OCI-LY3 (cell line): ENCODE data around the gene SCARB1.

ENCODE experiments used
- H2AFZ ChIP-seq: fragments of 200-600, 300-600 bp; shearing (Covaris generic); 2 replicates; pipeline ENCODE4 v1.6.0; 2014; ENCODE audit warnings: antibody characterized with exemption, low read depth, low read length
- H3K27ac ChIP-seq: fragments of 200-600, 300-600 bp; sonication (generic); 2 replicates; pipeline ENCODE4 v1.5.1; 2014; ENCODE audit warnings: mild to moderate bottlenecking, low read length, moderate library complexity, mixed read lengths
- H3K27me3 ChIP-seq: fragments of 200-600, 300-600 bp; sonication (generic); 2 replicates; pipeline ENCODE4 v1.6.1; 2014; ENCODE audit warnings: low read depth, low read length, mixed read lengths
- H3K36me3 ChIP-seq: fragments of 200-600, 300-600 bp; sonication (generic); replicated peaks from 2 replicates; pipeline ENCODE3; 2014; ENCODE audit warnings: low read depth, low read length, mixed read lengths
- H3K4me1 ChIP-seq: fragments of 300-600, 200-600 bp; sonication (generic); 2 replicates; pipeline ENCODE4 v1.6.1; 2014; ENCODE audit warnings: low read length, mixed read lengths
- H3K4me2 ChIP-seq: fragments of 200-600, 300-600 bp; sonication (generic); 2 replicates; pipeline ENCODE4 v1.6.1; 2014; ENCODE audit warnings: low read length, mixed read lengths
- H3K4me3 ChIP-seq: fragments of 300-600, 200-600 bp; sonication (generic); 2 replicates; pipeline ENCODE4 v1.5.1; 2014; ENCODE audit warnings: antibody characterized with exemption, mild to moderate bottlenecking, low read length, moderate library complexity
- H3K79me2 ChIP-seq: fragments of 300-600, 200-600 bp; shearing (Covaris generic); 2 replicates; pipeline ENCODE4 v1.6.1; 2014; ENCODE audit warnings: mild to moderate bottlenecking, low read length, mixed read lengths
- H3K9ac ChIP-seq: fragments of 300-600, 200-600 bp; shearing (Covaris generic); 2 replicates; pipeline ENCODE4 v1.6.0; 2014; ENCODE audit warnings: mild to moderate bottlenecking, low read length, moderate library complexity
- H3K9me3 ChIP-seq: fragments of 200-600, 300-600 bp; shearing (Covaris generic); 2 replicates; pipeline ENCODE4 v1.6.1; 2014; ENCODE audit warnings: low read length, mixed read lengths; ENCODE audit not compliant: insufficient read depth
- H4K20me1 ChIP-seq: fragments of 200-600, 300-600 bp; sonication (generic); 2 replicates; pipeline ENCODE4 v1.6.1; 2016; ENCODE audit warnings: low read length, mixed read lengths; ENCODE audit not compliant: insufficient read depth
- EZH2phosphoT487 ChIP-seq: fragments of 200-600 bp; shearing (Covaris generic); IDR thresholded peaks from 2 replicates; pipeline ENCODE4 v1.6.1; 2018; ENCODE audit warnings: antibody characterized with exemption, mixed run types, low read depth
- TF ChIP-seq, protein P1 (sequence below): fragments of 200-600, 300-600 bp; sonication (generic); IDR thresholded peaks from 2 replicates; pipeline ENCODE4 v1.5.1; 2014; ENCODE audit warnings: antibody characterized with exemption, low read length, low read depth

The SCARB1 gene

DNA sequence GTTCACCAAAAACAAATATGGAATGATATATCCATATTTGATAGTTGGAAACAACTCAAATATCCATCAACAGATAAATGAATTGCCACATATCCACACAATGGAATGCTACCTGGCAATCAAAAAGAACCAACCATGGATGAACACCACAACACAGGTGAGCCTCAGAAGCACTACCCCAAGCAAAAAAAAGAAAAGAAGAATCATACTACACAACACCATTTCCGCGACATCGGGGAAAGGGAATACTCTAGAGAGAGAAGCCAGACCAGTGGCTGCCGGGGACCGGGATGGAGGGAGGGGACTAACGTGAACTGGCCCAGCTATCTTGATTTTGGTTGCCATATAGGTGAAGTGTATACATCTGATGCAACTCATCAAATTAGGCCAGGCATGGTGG is 41.4 kb downstream of the SCARB1 start:
- Histone ChIP-seq H3K27ac (no peak overlapping the region), H3K9me3 (no peaks in the 10 kb centered on the region), H3K4me1 (no peaks in the 10 kb centered on the region), H3K4me3 (no peak overlapping the region), H3K36me3 (peaks cover 10% of the 10 kb centered on the region), H3K27me3 (no peaks in the 10 kb centered on the region), H3K79me2 (peaks cover 69% of the 10 kb centered on the region), H4K20me1 (peaks cover 26% of the 10 kb centered on the region), H3K4me2 (no peak overlapping the region), H3K9ac (no peak overlapping the region), H2AFZ (no peak overlapping the region)
- TF ChIP-seq, protein P1, sequence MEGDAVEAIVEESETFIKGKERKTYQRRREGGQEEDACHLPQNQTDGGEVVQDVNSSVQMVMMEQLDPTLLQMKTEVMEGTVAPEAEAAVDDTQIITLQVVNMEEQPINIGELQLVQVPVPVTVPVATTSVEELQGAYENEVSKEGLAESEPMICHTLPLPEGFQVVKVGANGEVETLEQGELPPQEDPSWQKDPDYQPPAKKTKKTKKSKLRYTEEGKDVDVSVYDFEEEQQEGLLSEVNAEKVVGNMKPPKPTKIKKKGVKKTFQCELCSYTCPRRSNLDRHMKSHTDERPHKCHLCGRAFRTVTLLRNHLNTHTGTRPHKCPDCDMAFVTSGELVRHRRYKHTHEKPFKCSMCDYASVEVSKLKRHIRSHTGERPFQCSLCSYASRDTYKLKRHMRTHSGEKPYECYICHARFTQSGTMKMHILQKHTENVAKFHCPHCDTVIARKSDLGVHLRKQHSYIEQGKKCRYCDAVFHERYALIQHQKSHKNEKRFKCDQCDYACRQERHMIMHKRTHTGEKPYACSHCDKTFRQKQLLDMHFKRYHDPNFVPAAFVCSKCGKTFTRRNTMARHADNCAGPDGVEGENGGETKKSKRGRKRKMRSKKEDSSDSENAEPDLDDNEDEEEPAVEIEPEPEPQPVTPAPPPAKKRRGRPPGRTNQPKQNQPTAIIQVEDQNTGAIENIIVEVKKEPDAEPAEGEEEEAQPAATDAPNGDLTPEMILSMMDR, result no peak
- TF ChIP-seq EZH2phosphoT487, result no peak

DNA sequence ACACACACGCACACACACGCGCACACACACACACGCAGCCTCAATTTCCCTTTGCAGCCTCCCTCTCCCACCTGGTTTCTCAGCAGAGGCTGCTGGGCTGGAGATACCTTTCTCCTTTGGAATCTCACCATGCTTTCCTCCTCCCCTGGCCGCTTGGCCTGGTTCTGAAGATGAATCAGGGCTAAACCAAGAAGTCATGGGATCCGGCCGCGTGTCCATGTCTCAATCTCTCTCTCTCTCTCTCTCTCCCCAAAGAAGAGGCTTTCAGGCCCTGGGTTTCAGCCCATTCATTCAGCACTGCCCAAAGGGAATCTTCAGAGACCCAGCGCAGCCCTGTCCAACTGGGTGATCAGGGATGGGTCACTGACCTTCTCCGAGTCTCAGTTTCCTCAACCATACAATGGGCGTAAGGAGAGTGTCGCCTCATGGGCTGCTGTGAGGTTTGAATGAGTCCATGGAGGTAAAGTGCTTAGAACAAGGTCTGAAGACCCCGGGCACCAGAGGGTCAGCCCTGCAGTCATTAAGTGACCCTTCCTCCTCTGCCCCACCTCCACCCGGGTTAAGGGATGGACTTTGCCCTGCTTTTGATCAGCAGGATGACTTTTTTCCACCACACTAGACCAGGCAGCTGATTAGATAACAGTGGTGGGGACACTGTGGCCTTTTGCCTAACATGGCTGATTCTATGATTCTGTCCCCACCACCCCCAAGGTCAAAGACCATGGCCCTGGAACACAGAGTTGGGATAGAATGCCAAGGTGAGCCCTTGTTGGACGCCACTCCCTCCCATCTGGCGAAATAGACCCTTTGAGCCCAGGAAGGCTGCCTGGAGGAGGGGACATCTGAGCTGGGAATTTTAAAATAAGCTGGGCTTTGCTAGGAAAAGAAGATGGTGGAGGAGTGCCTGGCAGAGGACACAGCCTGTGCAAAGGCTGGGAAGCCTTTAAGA is 42.1 kb downstream of the SCARB1 start:
- TF ChIP-seq, protein P1, result no peak
- no peak for TF ChIP-seq EZH2phosphoT487
- Histone ChIP-seq H3K27me3 (no peaks in the 10 kb centered on the region), H2AFZ (no peak overlapping the region), H3K4me3 (no peak overlapping the region), H3K27ac (no peak overlapping the region), H3K36me3 (peaks cover 14% of the 10 kb centered on the region), H3K9ac (no peak overlapping the region), H3K79me2 (peaks cover 64% of the 10 kb centered on the region), H3K4me1 (no peaks in the 10 kb centered on the region), H3K4me2 (no peak overlapping the region), H3K9me3 (no peaks in the 10 kb centered on the region), H4K20me1 (peaks cover 26% of the 10 kb centered on the region)

GRCh38 chr12:124820199-124820598 is 43.5 kb downstream of the SCARB1 start:
- H3K27me3 ChIP-seq, result no peaks in the 10 kb centered on the region
- peaks cover 26% of the 10 kb centered on the region for H4K20me1 ChIP-seq
- no peak for TF ChIP-seq EZH2phosphoT487
- TF ChIP-seq, protein P1, result no peak
- no peak overlapping the region for H2AFZ ChIP-seq
- H3K9me3 ChIP-seq, result no peaks in the 10 kb centered on the region
- H3K9ac ChIP-seq, result no peak overlapping the region
- no peak overlapping the region for H3K27ac ChIP-seq
- no peaks in the 10 kb centered on the region for H3K4me1 ChIP-seq
- H3K79me2 ChIP-seq, result peaks cover 55% of the 10 kb centered on the region
- no peak overlapping the region for H3K4me3 ChIP-seq
- peaks cover 17% of the 10 kb centered on the region for H3K36me3 ChIP-seq
- H3K4me2 ChIP-seq, result no peak overlapping the region

DNA sequence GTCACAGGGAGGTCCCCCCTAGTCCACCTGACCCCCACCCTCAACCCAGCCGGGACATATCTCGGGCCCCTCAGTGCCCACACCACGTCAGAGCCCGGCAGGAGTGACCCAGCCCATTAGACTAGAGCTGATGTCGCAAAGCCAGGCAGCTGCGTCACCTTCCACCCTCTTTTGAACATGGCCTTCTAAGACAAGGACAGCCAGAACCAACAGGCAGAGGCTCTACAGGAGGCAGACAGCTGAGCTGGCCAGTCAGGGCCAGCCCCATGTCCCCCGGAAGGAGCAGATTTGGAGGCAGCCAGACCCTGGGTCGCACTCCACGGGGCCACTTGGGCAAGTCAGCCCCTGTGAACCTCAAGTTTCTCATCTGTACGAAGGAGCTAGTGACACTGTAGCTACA is 44.1 kb downstream of the SCARB1 start:
- Histone ChIP-seq H3K79me2 (peaks cover 52% of the 10 kb centered on the region), H4K20me1 (peaks cover 26% of the 10 kb centered on the region), H3K4me1 (no peaks in the 10 kb centered on the region), H2AFZ (no peak overlapping the region), H3K9ac (no peak overlapping the region), H3K27ac (no peak overlapping the region), H3K4me2 (no peak overlapping the region), H3K27me3 (no peaks in the 10 kb centered on the region), H3K4me3 (no peak overlapping the region), H3K9me3 (no peaks in the 10 kb centered on the region), H3K36me3 (peaks cover 23% of the 10 kb centered on the region)
- TF ChIP-seq, protein P1, result no peak
- no peak for TF ChIP-seq EZH2phosphoT487
